Spleen (tissue), 7 donors: Measurements from ENCODE around the gene SPDYE11.
"Not testable (repeated sequence)": the region's sequence is repeated elsewhere in the genome, so short reads cannot be mapped to it uniquely, and the experiment has no call there.

ENCODE experiments used
- POLR2AphosphoS5 ChIP-seq, 3 donors: sonication (generic); formaldehyde crosslinking; IDR thresholded peaks; one replicate each; pipeline ENCODE4 v1.5.1; 2017; ENCODE audit warnings: antibody characterized with exemption in 3 of 3
- TF ChIP-seq, protein P1 (sequence below), 11 experiments: fragments of 200-600 bp in 7 of 11; fragments of 450-650 bp in 4 of 11; sonication (generic) in 4 of 11; IDR thresholded peaks in 8 of 11; conservative IDR thresholded peaks in 3 of 11; 1 replicate in 7 of 11; 2 replicates in 4 of 11; pipeline versions ENCODE4 v1.4.0 to v1.8.0; 2016 to 2021; ENCODE audit warnings: antibody characterized with exemption in 11 of 11, inconsistent platforms in 4 of 11, mild to moderate bottlenecking in 1 of 11
- donor health status: DM: no; HTN: no; CAD: no; lungs with moderate emphysema.
- donor health status: DM: no; HTN: no; CAD: no.
- donor health status: DM: no; HTN: no; CAD: no.

DNA sequence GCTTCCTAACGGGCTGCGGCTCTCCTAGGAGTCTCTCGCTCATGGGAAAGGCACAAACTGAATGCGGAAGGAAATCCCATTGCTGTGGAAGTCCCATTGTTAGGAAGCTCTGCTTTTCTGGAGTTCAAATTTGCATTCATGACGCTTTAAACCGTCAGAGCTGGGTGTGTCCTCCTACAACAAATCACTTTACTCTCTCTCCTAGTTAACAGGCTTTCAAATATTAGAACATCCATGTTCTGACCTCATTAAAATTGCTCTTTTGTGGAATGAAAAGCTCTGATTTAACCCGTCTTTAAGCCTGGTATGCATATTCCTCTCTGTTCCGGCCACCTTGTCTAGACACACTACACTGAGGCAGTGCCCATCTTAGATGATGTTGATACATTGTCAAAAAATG lies at the start of gene SPDYE11:
- TF ChIP-seq, protein P1, sequence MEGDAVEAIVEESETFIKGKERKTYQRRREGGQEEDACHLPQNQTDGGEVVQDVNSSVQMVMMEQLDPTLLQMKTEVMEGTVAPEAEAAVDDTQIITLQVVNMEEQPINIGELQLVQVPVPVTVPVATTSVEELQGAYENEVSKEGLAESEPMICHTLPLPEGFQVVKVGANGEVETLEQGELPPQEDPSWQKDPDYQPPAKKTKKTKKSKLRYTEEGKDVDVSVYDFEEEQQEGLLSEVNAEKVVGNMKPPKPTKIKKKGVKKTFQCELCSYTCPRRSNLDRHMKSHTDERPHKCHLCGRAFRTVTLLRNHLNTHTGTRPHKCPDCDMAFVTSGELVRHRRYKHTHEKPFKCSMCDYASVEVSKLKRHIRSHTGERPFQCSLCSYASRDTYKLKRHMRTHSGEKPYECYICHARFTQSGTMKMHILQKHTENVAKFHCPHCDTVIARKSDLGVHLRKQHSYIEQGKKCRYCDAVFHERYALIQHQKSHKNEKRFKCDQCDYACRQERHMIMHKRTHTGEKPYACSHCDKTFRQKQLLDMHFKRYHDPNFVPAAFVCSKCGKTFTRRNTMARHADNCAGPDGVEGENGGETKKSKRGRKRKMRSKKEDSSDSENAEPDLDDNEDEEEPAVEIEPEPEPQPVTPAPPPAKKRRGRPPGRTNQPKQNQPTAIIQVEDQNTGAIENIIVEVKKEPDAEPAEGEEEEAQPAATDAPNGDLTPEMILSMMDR (IDR thresholded peaks at IDR 0.05 in 8 of 11, conservative IDR thresholded peaks at IDR 0.05 in 3 of 11): not testable (repeated sequence)
- not testable (repeated sequence) for TF ChIP-seq POLR2AphosphoS5 (IDR thresholded peaks at IDR 0.05)
